Osteoblast (primary cell): ENCODE measurements around the gene F8A2. TPM values are rescaled to one million over a fixed set of nuclear protein-coding genes. Genes with fewer than 3 reads are reported as not detected.
"Not testable (repeated sequence)": the region's sequence is repeated elsewhere in the genome, so short reads cannot be mapped to it uniquely, and the experiment has no call there.

Experiments used
- DNase-seq: peaks from one replicate; pipeline ENCODE4 v3.0.0; 2011; ENCODE audit warnings: low spot score, mixed read lengths; ENCODE audit not compliant: insufficient read length; ENCODE audit errors: missing footprints
- H2AFZ ChIP-seq: 2 replicates; pipeline ENCODE4 v1.6.0; 2011; ENCODE audit warnings: mild to moderate bottlenecking, low read length
- H3K27ac ChIP-seq: 2 replicates; pipeline ENCODE4 v1.5.1; 2011; ENCODE audit warnings: mild to moderate bottlenecking, low read depth, low read length, moderate library complexity
- H3K27me3 ChIP-seq: 2 replicates; pipeline ENCODE4 v1.6.0; 2012; ENCODE audit warnings: mild to moderate bottlenecking, control low read depth, inconsistent platforms, low read length, moderate library complexity; ENCODE audit not compliant: insufficient read depth
- H3K36me3 ChIP-seq: 2 replicates; pipeline ENCODE4 v1.5.1; 2011; ENCODE audit warnings: mild to moderate bottlenecking, low read length, control low read depth, moderate library complexity; ENCODE audit not compliant: insufficient read depth
- H3K4me1 ChIP-seq: 2 replicates; pipeline ENCODE4 v1.5.1; 2011; ENCODE audit warnings: mild to moderate bottlenecking, low read length, control low read depth, moderate library complexity; ENCODE audit not compliant: insufficient read depth
- H3K4me2 ChIP-seq: 2 replicates; pipeline ENCODE4 v1.6.0; 2011; ENCODE audit warnings: mild to moderate bottlenecking, low read length; ENCODE audit not compliant: insufficient read depth
- H3K4me3 ChIP-seq: fragments of 200-600 bp; sonication (generic); 3 replicates; pipeline ENCODE4 v1.5.1; 2012; ENCODE audit warnings: mild to moderate bottlenecking, low read length, inconsistent platforms; ENCODE audit not compliant: insufficient read depth
- H3K79me2 ChIP-seq: 2 replicates; pipeline ENCODE4 v1.6.0; 2012; ENCODE audit warnings: mild to moderate bottlenecking, low read length, control low read depth, inconsistent platforms; ENCODE audit not compliant: insufficient read depth
- H3K9me3 ChIP-seq: 2 replicates; pipeline ENCODE4 v1.5.1; 2011; ENCODE audit warnings: low read depth, low read length, control low read depth
- H4K20me1 ChIP-seq: 2 replicates; pipeline ENCODE4 v1.6.0; 2012; ENCODE audit warnings: mild to moderate bottlenecking, low read length, control low read depth; ENCODE audit not compliant: insufficient read depth
- CTCF ChIP-seq: IDR thresholded peaks from 2 replicates; pipeline ENCODE4 v1.5.1; 2011; ENCODE audit warnings: mild to moderate bottlenecking, low read depth, low read length, moderate library complexity; ENCODE audit errors: extremely low read depth
- total RNA-seq: library from RNA; depleted of rRNA; stranded (reverse); fragments of >200 nt; gene quantifications from 2 replicates; pipeline ENCODE4 v1.2.3, GENCODE V29; 2012

The F8A2 gene
- total RNA-seq: not detected in 2 replicates

GRCh38 chrX:155381843-155382528 lies at the start of gene F8A2:
TSS of gene F8A2 (plus strand) at chrX:155382095. CDS start at chrX:155382115, 20 bp downstream.
- not testable (repeated sequence) for H3K9me3 ChIP-seq, H3K79me2 ChIP-seq, DNase-seq, H3K4me3 ChIP-seq, H4K20me1 ChIP-seq, H3K36me3 ChIP-seq, H3K27me3 ChIP-seq, H3K27ac ChIP-seq, H2AFZ ChIP-seq, H3K4me1 ChIP-seq, H3K4me2 ChIP-seq

- no peak for TF ChIP-seq CTCF
- no peak overlapping the region for H2AFZ ChIP-seq
- H3K9me3 ChIP-seq: no peaks in the 10 kb centered on the region
- no peaks in the 10 kb centered on the region for H3K36me3 ChIP-seq
- no peaks in the 10 kb centered on the region for H3K4me1 ChIP-seq
- no peak overlapping the region for H3K4me3 ChIP-seq
- no peak overlapping the region for H3K4me2 ChIP-seq
- H3K27me3 ChIP-seq: no peaks in the 10 kb centered on the region
- no peaks in the 10 kb centered on the region for H3K79me2 ChIP-seq
- no peak for DNase-seq
- H4K20me1 ChIP-seq: no peaks in the 10 kb centered on the region
- H3K27ac ChIP-seq: no peak overlapping the region
Observed at GRCh38 chrX:155333544-155334100, 48.3 kb upstream of the F8A2 start.

GRCh38 chrX:155334486-155335336 lies 47.2 kb upstream of the F8A2 start, which contains the start of gene CLIC2:
TSS of gene CLIC2 (minus strand) at chrX:155334614. CDS start at chrX:155334427, 187 bp downstream.
- no peak within 1 kb of the TSS for H3K4me3 ChIP-seq
- no peaks in the 10 kb centered on the region for H3K4me1 ChIP-seq
- no peaks in the 10 kb centered on the region for H3K27me3 ChIP-seq
- no peaks in the 10 kb centered on the region for H3K9me3 ChIP-seq
- no peak within 1 kb of the TSS for H3K27ac ChIP-seq
- H4K20me1 ChIP-seq: no peaks in the 10 kb centered on the region
- H3K79me2 ChIP-seq: no peaks in the 10 kb centered on the region
- no peak for TF ChIP-seq CTCF
- DNase-seq: no peak
- H3K36me3 ChIP-seq: no peaks in the 10 kb centered on the region
- H2AFZ ChIP-seq: no peak within 1 kb of the TSS
- no peak within 1 kb of the TSS for H3K4me2 ChIP-seq

GRCh38 chrX:155335337-155335712 lies 46.6 kb upstream of the F8A2 start:
- not testable (repeated sequence) for H3K4me2 ChIP-seq, H3K27ac ChIP-seq

GRCh38 chrX:155345689-155346088 lies 36.2 kb upstream of the F8A2 start:
- H3K4me1 ChIP-seq, DNase-seq, H3K9me3 ChIP-seq, H3K27ac ChIP-seq, H4K20me1 ChIP-seq, H3K4me3 ChIP-seq, H2AFZ ChIP-seq, H3K79me2 ChIP-seq, H3K4me2 ChIP-seq, H3K36me3 ChIP-seq, H3K27me3 ChIP-seq: not testable (repeated sequence)

More at GRCh38 chrX:155335337-155335712, 46.6 kb upstream of the F8A2 start:
- not testable (repeated sequence) for H2AFZ ChIP-seq, H3K4me1 ChIP-seq, H3K27me3 ChIP-seq, H3K36me3 ChIP-seq, H3K4me3 ChIP-seq, H3K9me3 ChIP-seq, DNase-seq, H4K20me1 ChIP-seq, H3K79me2 ChIP-seq

GRCh38 chrX:155349448-155349847 lies 32.4 kb upstream of the F8A2 start:
- H4K20me1 ChIP-seq, DNase-seq, H3K27ac ChIP-seq, H3K36me3 ChIP-seq, H3K4me1 ChIP-seq, H3K4me3 ChIP-seq, H3K9me3 ChIP-seq, H3K27me3 ChIP-seq, H3K79me2 ChIP-seq, H2AFZ ChIP-seq, H3K4me2 ChIP-seq: not testable (repeated sequence)

- not testable (repeated sequence) for H3K9me3 ChIP-seq, H3K27me3 ChIP-seq, H3K4me2 ChIP-seq, H3K4me1 ChIP-seq, H2AFZ ChIP-seq, DNase-seq, H4K20me1 ChIP-seq, H3K27ac ChIP-seq, H3K36me3 ChIP-seq, H3K79me2 ChIP-seq, H3K4me3 ChIP-seq
Observed at GRCh38 chrX:155363712-155364111, 18.2 kb upstream of the F8A2 start.
